ENCODE measurements around the gene COMMD2.

DNA sequence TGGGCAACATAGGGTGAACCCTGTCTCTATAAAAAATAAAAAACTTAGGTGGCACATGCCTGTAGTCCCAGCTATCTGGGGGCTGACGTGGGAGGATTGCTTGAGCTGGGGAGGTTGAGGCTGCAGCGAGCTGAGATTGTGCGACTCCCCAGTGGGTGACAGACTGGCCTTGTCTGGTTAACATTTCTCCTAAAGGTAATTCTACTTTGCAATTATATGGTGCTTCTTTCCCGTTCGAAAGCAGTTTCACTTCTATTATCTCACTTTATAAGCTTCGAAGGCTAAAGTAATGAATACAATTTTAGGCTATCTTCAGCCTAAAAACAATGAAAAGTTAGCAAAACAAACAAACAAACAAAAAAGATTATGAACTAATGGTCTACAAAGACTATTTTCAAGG is 35.3 kb downstream of the COMMD2 start:
- no peak for TF ChIP-seq EZH2phosphoT487 (IDR thresholded peaks at IDR 0.05; ENCODE audit: low read length)
- TF ChIP-seq, protein P1, sequence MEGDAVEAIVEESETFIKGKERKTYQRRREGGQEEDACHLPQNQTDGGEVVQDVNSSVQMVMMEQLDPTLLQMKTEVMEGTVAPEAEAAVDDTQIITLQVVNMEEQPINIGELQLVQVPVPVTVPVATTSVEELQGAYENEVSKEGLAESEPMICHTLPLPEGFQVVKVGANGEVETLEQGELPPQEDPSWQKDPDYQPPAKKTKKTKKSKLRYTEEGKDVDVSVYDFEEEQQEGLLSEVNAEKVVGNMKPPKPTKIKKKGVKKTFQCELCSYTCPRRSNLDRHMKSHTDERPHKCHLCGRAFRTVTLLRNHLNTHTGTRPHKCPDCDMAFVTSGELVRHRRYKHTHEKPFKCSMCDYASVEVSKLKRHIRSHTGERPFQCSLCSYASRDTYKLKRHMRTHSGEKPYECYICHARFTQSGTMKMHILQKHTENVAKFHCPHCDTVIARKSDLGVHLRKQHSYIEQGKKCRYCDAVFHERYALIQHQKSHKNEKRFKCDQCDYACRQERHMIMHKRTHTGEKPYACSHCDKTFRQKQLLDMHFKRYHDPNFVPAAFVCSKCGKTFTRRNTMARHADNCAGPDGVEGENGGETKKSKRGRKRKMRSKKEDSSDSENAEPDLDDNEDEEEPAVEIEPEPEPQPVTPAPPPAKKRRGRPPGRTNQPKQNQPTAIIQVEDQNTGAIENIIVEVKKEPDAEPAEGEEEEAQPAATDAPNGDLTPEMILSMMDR (IDR thresholded peaks at IDR 0.05; ENCODE audit: low read length): no peak

All from MM.1S (cell line).